ENCODE data around the gene DEXI.
A peak's percentile ranks its signal among the peaks of the same experiment; 100 is the strongest.
"Not testable (repeated sequence)": the region's sequence is repeated elsewhere in the genome, so short reads cannot be mapped to it uniquely, and the experiment has no call there.

Gene DEXI

GRCh38 chr16:10971560-10971961, 29.3 kb upstream of the DEXI start:
- DNase-seq (ENCODE audit: extremely low spot score) = peak; percentile 71
- CTCF ChIA-PET = interaction anchor here (0.6 to 1.5 kb wide), 6 partner anchors 12 to 388 kb away, joined by 3 to 5 read pairs (median 3); partner anchors contain the start of gene SOCS1
- TF ChIP-seq L3MBTL2 (conservative IDR thresholded peaks at IDR 0.05) (no peak), CTBP1 (IDR thresholded peaks at IDR 0.05; ENCODE audit: borderline replicate concordance) (no peak), NFRKB (IDR thresholded peaks at IDR 0.05) (no peak), FOXM1 (IDR thresholded peaks at IDR 0.05; ENCODE audit: borderline replicate concordance) (no peak), FOXK2 (IDR thresholded peaks at IDR 0.05) (no peak), ELF4 (IDR thresholded peaks at IDR 0.05) (no peak), HDGF (IDR thresholded peaks at IDR 0.05; ENCODE audit: borderline replicate concordance) (no peak), TARDBP (IDR thresholded peaks at IDR 0.05) (no peak), SUZ12 (IDR thresholded peaks at IDR 0.05) (no peak), FOXA1 (IDR thresholded peaks at IDR 0.05) (no peak), SP1 (IDR thresholded peaks at IDR 0.05) (no peak), LEF1 (IDR thresholded peaks at IDR 0.05; ENCODE audit: borderline replicate concordance) (no peak), BHLHE40 (IDR thresholded peaks at IDR 0.05; ENCODE audit: borderline replicate concordance) (no peak), ZNF384 (IDR thresholded peaks at IDR 0.05) (no peak), ARNT (IDR thresholded peaks at IDR 0.05) (no peak)
- TF ChIP-seq, protein P1, sequence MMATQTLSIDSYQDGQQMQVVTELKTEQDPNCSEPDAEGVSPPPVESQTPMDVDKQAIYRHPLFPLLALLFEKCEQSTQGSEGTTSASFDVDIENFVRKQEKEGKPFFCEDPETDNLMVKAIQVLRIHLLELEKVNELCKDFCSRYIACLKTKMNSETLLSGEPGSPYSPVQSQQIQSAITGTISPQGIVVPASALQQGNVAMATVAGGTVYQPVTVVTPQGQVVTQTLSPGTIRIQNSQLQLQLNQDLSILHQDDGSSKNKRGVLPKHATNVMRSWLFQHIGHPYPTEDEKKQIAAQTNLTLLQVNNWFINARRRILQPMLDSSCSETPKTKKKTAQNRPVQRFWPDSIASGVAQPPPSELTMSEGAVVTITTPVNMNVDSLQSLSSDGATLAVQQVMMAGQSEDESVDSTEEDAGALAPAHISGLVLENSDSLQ (IDR thresholded peaks at IDR 0.05) = no peak
- POLR2A ChIA-PET = interaction anchor here (2.2 kb wide), 1 partner anchor 284 kb away, joined by 12 read pairs; the partner anchor contains the start of gene SOCS1

- TF ChIP-seq TARDBP (IDR thresholded peaks at IDR 0.05) = no peak
- no peak for TF ChIP-seq FOXA1 (IDR thresholded peaks at IDR 0.05)
- no peak for TF ChIP-seq ARNT (IDR thresholded peaks at IDR 0.05)
- ChIA-PET POLR2A (interaction anchor here (2.2 kb wide), 1 partner anchor 286 kb away, joined by 12 read pairs; the partner anchor contains the start of gene SOCS1), CTCF (interaction anchor here (1.3 kb wide), 1 partner anchor 16 kb away, joined by 3 read pairs; no protein-coding TSS in a partner anchor)
- DNase-seq (ENCODE audit: extremely low spot score) = no peak
Observed at GRCh38 chr16:10970065-10970464, 27.8 kb upstream of the DEXI start.

GRCh38 chr16:10969615-10970014, 27.3 kb upstream of the DEXI start:
- TF ChIP-seq TARDBP (IDR thresholded peaks at IDR 0.05) (no peak), ELF4 (IDR thresholded peaks at IDR 0.05) (no peak), L3MBTL2 (conservative IDR thresholded peaks at IDR 0.05) (no peak), BHLHE40 (IDR thresholded peaks at IDR 0.05; ENCODE audit: borderline replicate concordance) (no peak), LEF1 (IDR thresholded peaks at IDR 0.05; ENCODE audit: borderline replicate concordance) (no peak), FOXK2 (IDR thresholded peaks at IDR 0.05) (no peak), HDGF (IDR thresholded peaks at IDR 0.05; ENCODE audit: borderline replicate concordance) (no peak), NFRKB (IDR thresholded peaks at IDR 0.05) (no peak), FOXA1 (IDR thresholded peaks at IDR 0.05) (no peak), CTBP1 (IDR thresholded peaks at IDR 0.05; ENCODE audit: borderline replicate concordance) (no peak), SP1 (IDR thresholded peaks at IDR 0.05) (no peak), SUZ12 (IDR thresholded peaks at IDR 0.05) (no peak), FOXM1 (IDR thresholded peaks at IDR 0.05; ENCODE audit: borderline replicate concordance) (no peak)
- TF ChIP-seq, protein P1 (IDR thresholded peaks at IDR 0.05) = no peak
- POLR2A ChIA-PET = no interaction called here
- no peak for DNase-seq (ENCODE audit: extremely low spot score)
- CTCF ChIA-PET = interaction anchor here (1.3 kb wide), 1 partner anchor 16 kb away, joined by 3 read pairs; no protein-coding TSS in a partner anchor

DNA sequence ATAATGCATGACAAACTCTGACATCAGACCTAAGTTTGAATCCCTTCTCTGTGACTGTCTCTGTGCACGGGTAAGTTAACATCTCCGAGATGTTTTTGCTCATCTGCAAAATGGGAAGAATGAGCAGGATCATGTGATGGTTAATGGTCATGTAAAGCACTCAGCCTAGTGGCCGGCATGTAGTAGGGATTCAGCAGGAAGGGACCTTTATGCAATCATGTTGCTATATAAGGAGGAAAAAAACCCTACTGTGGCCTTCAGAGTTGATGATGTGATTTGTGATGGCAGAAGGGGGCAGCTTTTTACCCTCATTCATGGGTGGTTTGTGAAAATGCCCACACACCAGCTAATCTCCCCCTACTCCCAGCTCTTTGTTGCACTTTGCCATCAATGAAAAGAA, 26.2 kb upstream of the DEXI start:
- no peak for DNase-seq (ENCODE audit: extremely low spot score)
- no peak for TF ChIP-seq FOXM1 (IDR thresholded peaks at IDR 0.05; ENCODE audit: borderline replicate concordance)
- no peak for TF ChIP-seq L3MBTL2 (conservative IDR thresholded peaks at IDR 0.05)
- no peak for TF ChIP-seq LEF1 (IDR thresholded peaks at IDR 0.05; ENCODE audit: borderline replicate concordance)
- no peak for TF ChIP-seq FOXK2 (IDR thresholded peaks at IDR 0.05)
- TF ChIP-seq CTBP1 (IDR thresholded peaks at IDR 0.05; ENCODE audit: borderline replicate concordance) = no peak
- TF ChIP-seq BHLHE40 (IDR thresholded peaks at IDR 0.05; ENCODE audit: borderline replicate concordance) = no peak
- no peak for TF ChIP-seq HDGF (IDR thresholded peaks at IDR 0.05; ENCODE audit: borderline replicate concordance)
- TF ChIP-seq ZNF384 (IDR thresholded peaks at IDR 0.05) = no peak
- TF ChIP-seq ARNT (IDR thresholded peaks at IDR 0.05) = no peak
- POLR2A ChIA-PET = no interaction called here
- CTCF ChIA-PET = no interaction called here

DNA sequence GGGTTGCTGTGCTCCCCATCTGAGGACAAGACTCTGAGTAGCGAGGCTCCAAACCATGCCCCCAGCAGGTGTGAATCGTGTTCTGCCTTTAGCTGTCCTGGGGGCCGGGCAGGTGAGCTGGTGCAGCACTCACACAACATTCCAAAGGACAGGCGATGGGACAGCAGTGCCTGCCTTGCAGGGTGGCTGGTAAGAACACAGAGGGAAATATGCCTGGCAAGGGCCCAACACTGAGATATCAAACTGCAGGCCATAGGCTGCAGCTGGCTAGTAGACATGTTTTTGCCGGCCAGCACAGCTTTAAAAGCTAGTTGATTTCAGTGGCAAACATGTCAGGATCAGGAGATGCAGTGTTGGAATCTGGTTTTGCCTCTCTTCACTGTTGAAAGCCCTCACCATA, 25.7 kb upstream of the DEXI start:
- CTCF ChIA-PET = no interaction called here
- DNase-seq (ENCODE audit: extremely low spot score) = no peak
- TF ChIP-seq SUZ12 (IDR thresholded peaks at IDR 0.05) = no peak
- TF ChIP-seq ARNT (IDR thresholded peaks at IDR 0.05) = no peak
- no peak for TF ChIP-seq FOXM1 (IDR thresholded peaks at IDR 0.05; ENCODE audit: borderline replicate concordance)
- POLR2A ChIA-PET = no interaction called here

GRCh38 chr16:10966559-10966958, 24.3 kb upstream of the DEXI start:
- CTCF ChIA-PET = interaction anchor here (0.6 to 1.0 kb wide), 3 partner anchors 12 to 362 kb away, joined by 3 to 6 read pairs (median 3); no protein-coding TSS in a partner anchor
- DNase-seq (ENCODE audit: extremely low spot score); POLR2A ChIA-PET: not testable (repeated sequence)

GRCh38 chr16:10966129-10966528, 23.9 kb upstream of the DEXI start:
- POLR2A ChIA-PET = no interaction called here
- no peak for DNase-seq (ENCODE audit: extremely low spot score)
- no peak for TF ChIP-seq FOXM1 (IDR thresholded peaks at IDR 0.05; ENCODE audit: borderline replicate concordance)
- CTCF ChIA-PET = interaction anchor here (0.6 to 1.6 kb wide), 4 partner anchors 12 to 439 kb away, joined by 3 to 6 read pairs (median 3); no protein-coding TSS in a partner anchor
